Kidney (tissue), 14 donors: ENCODE results near the gene ZIM2. TPM values are rescaled to one million over a fixed set of nuclear protein-coding genes. Genes with fewer than 3 reads are reported as not detected.

Experiments used
- DNase-seq, 5 donors: peaks; one replicate each; pipeline ENCODE4 v3.0.0-alpha.2; 2013 to 2020
- FAIRE-seq: peaks from 2 replicates; lab custom pipeline; 2012; peaks lifted over from hg19 to GRCh38; lab: Jason Lieb, UNC
- H3K27ac ChIP-seq, 2 donors: one replicate each; pipeline ENCODE4 v1.7.0; 2013; ENCODE audit warnings: low read depth in 2 of 2, low read length in 2 of 2, inconsistent platforms in 1 of 2
- H3K27me3 ChIP-seq: one replicate; pipeline ENCODE4 v1.7.1; 2013; ENCODE audit warnings: low read length, inconsistent platforms; ENCODE audit not compliant: control insufficient read depth, insufficient read depth
- H3K36me3 ChIP-seq, 3 donors: one replicate each; pipeline versions ENCODE4 v1.7.0 to v1.7.1; 2013; ENCODE audit warnings: low read length in 3 of 3, control low read depth in 1 of 3, inconsistent platforms in 1 of 3; ENCODE audit not compliant: insufficient read depth in 3 of 3, control insufficient read depth in 2 of 3
- H3K4me1 ChIP-seq, 3 donors: one replicate each; pipeline versions ENCODE4 v1.7.0 to v1.7.1; 2013; ENCODE audit warnings: low read length in 3 of 3, inconsistent platforms in 1 of 3, low read depth in 1 of 3; ENCODE audit not compliant: control insufficient read depth in 2 of 3, insufficient read depth in 2 of 3
- H3K4me3 ChIP-seq, 3 donors: one replicate each; pipeline versions ENCODE4 v1.7.0 to v1.8.1; 2013; ENCODE audit warnings: low read length in 3 of 3, control low read depth in 1 of 3, inconsistent platforms in 1 of 3
- H3K9ac ChIP-seq, 3 donors: one replicate each; pipeline versions ENCODE4 v1.7.0 to v1.7.1; 2013; ENCODE audit warnings: low read length in 3 of 3, control low read depth in 1 of 3, inconsistent platforms in 1 of 3
- H3K9me3 ChIP-seq, 3 donors: one replicate each; pipeline versions ENCODE4 v1.7.0 to v1.7.1; 2013; ENCODE audit warnings: low read length in 3 of 3, control low read depth in 1 of 3, inconsistent platforms in 1 of 3; ENCODE audit not compliant: control insufficient read depth in 2 of 3, insufficient read depth in 1 of 3
- CTCF ChIP-seq: IDR thresholded peaks from 3 replicates; pipeline ENCODE4 v1.5.1; 2012; ENCODE audit warnings: mild to moderate bottlenecking, moderate library complexity, borderline replicate concordance; ENCODE audit not compliant: insufficient read depth; ENCODE audit errors: extremely low read depth
- intact Hi-C: fragments of 100-400 bp; cut with DNase I; formaldehyde crosslinking; loops from one replicate; pipeline ENCODE4 v1.11.1; 2022
- polyA plus RNA-seq: library from polyadenylated mRNA; stranded (reverse); fragments of 350-450 nt; fragmentation: Illumina TruSeq; extraction: RNeasy Lipid Tissue Mini Kit (QIAGEN cat#74804); gene quantifications from one replicate; pipeline ENCODE4 v1.2.3, GENCODE V29; 2014; ENCODE audit warnings: low read depth, low replicate concordance; ENCODE audit not compliant: insufficient read depth
- total RNA-seq: library from RNA; stranded (reverse); fragmentation: NEBNext Ultra II Directional; extraction: Animal tissue kit (Norgen Biotek cat#: 25700); gene quantifications from one replicate; pipeline ENCODE4 v1.2.1, GENCODE V29; 2021
- donor health status: control.
- donor health status: control.
- donor health status: control.
- donor health status: control.
- donor health status: control.
- donor health status: DM: yes; HTN: yes; CAD: no.
- donor health status: Normal renal cell carcinoma (clear cell type).

The ZIM2 gene
- total and polyA plus RNA-seq, 2 donors from 2014 or later: 0.47 TPM; not detected in 1

DNA sequence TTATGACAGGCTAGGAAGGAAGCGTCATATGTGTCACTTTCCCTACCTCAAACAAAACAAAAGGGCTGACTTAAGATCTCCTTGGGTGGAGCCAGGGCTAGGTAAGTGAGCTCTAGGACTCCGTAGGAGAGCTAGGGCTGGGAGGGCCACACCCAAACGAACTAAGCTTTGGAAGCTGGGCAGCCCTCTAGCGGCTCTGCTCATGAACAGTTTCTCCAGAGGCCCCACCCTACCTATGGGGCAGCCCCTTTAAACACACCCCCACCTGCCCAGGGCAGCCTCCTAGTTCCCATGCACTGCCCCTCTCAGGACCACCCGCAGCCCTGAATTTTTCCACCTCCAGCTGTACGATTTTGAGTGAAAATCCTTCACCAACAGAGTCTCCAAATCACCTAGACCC lies 3.5 kb downstream of the ZIM2 start:
- Histone ChIP-seq H3K4me3 (peak overlapping the region in 1 of 3 donors; percentile 63), H3K27me3 (no peaks in the 10 kb centered on the region), H3K9ac (no peak overlapping the region), H3K27ac (peak overlapping the region in 1 of 2 donors; percentile 60), H3K36me3 (peaks cover 0 to 3% (median 0%) of the 10 kb centered on the region in 3 donors), H3K9me3 (no peaks in the 10 kb centered on the region), H3K4me1 (no peaks in the 10 kb centered on the region)
- no peak for FAIRE-seq
- TF ChIP-seq CTCF: peak; percentile 9
- peak in 4 of 5 donors; percentile 14 to 64 (median 34) for DNase-seq
- intact Hi-C loops: no loop called here

GRCh38 chr19:56836059-56836458 lies 4.5 kb downstream of the ZIM2 start:
- intact Hi-C loops: no loop called here
- Histone ChIP-seq H3K27ac (no peak overlapping the region), H3K27me3 (no peaks in the 10 kb centered on the region), H3K4me1 (no peaks in the 10 kb centered on the region), H3K36me3 (peaks cover 0 to 3% (median 0%) of the 10 kb centered on the region in 3 donors), H3K9me3 (no peaks in the 10 kb centered on the region), H3K4me3 (no peak overlapping the region), H3K9ac (no peak overlapping the region)
- no peak for DNase-seq
- TF ChIP-seq CTCF: no peak
- no peak for FAIRE-seq

DNA sequence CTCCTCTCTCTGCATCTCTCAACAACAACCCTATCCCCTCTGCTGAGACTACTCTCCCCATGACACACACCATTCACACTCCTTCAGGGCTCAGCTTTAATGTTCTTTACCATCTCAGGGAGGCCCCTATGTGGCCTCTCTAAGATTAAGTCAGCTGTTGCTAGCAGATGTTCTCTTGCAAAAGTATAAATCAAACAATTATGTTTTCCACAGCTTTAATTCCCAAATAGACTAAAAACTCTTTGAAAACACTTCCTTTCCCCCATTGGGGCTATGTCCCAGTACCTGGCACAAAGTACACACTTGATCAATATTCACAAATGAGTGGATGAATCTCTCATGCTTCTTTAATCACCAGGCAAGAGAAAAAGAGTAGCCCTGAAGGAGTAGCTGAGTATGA lies 5.1 kb downstream of the ZIM2 start:
- no peak for FAIRE-seq
- H3K9ac ChIP-seq: no peak overlapping the region
- no peak for TF ChIP-seq CTCF
- H3K27me3 ChIP-seq: no peaks in the 10 kb centered on the region
- no peak for DNase-seq
- no peak overlapping the region for H3K27ac ChIP-seq
- H3K36me3 ChIP-seq: peaks cover 0 to 3% (median 0%) of the 10 kb centered on the region in 3 donors
- H3K4me3 ChIP-seq: no peak overlapping the region
- intact Hi-C loops: no loop called here
- no peaks in the 10 kb centered on the region for H3K4me1 ChIP-seq
- no peaks in the 10 kb centered on the region for H3K9me3 ChIP-seq
